Measurements from ENCODE around the gene GFRA3. TPM values are rescaled to one million over a fixed set of nuclear protein-coding genes. Genes with fewer than 3 reads are reported as not detected.

The GFRA3 gene
- total RNA-seq, 1 donor from 2014 or later, result 24.4 TPM

DNA sequence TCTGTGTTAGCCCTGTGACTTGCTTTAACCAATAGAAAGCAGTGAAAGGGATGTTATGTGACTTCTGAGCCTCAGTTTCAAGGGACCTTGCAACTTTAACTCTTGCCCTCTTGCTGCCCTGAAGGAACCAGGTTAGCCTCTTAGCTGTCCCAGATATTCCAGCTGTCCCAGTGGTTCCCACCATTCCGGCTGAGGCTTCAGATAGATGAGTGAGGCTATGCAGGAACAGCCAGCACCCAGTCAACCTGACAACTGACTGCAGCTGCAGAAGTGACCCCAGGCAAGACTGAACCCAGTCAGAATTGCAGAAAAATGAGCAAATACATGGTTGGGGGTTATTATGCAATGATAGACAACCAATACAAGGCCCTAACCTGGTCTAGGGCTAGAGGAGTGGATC, 50.9 kb downstream of the GFRA3 start:
- TF ChIP-seq, protein P1, sequence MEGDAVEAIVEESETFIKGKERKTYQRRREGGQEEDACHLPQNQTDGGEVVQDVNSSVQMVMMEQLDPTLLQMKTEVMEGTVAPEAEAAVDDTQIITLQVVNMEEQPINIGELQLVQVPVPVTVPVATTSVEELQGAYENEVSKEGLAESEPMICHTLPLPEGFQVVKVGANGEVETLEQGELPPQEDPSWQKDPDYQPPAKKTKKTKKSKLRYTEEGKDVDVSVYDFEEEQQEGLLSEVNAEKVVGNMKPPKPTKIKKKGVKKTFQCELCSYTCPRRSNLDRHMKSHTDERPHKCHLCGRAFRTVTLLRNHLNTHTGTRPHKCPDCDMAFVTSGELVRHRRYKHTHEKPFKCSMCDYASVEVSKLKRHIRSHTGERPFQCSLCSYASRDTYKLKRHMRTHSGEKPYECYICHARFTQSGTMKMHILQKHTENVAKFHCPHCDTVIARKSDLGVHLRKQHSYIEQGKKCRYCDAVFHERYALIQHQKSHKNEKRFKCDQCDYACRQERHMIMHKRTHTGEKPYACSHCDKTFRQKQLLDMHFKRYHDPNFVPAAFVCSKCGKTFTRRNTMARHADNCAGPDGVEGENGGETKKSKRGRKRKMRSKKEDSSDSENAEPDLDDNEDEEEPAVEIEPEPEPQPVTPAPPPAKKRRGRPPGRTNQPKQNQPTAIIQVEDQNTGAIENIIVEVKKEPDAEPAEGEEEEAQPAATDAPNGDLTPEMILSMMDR (IDR thresholded peaks at IDR 0.05; ENCODE audit: unreplicated experiment), result no peak
- no peaks in the 10 kb centered on the region for H3K27me3 Mint-ChIP-seq

DNA sequence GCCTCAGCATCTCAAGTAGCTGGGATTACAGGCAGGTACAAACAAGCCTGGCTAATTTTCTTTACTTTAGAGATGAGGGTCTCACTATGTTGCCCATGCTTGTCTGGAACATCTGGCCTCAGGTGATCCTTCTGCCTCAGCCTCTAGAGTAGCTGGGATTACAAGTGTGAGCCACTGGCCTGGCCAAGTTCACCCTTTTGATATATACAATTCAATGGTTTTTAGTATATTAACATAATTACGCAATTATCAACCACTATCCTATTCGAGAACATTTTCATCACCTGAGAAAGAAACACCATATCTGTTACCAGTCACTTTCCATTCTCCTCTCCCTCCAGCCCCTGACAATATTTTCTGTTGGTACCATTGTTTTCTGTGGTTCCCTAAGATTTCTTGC, 57.6 kb downstream of the GFRA3 start:
- TF ChIP-seq, protein P1 (IDR thresholded peaks at IDR 0.05; ENCODE audit: unreplicated experiment), result no peak
- H3K9me3 Mint-ChIP-seq (ENCODE audit: low read depth), result peaks cover 3% of the 10 kb centered on the region
- no peaks in the 10 kb centered on the region for H3K36me3 Mint-ChIP-seq (ENCODE audit: insufficient read depth)
- peaks cover 10% of the 10 kb centered on the region for H3K4me1 Mint-ChIP-seq (ENCODE audit: low read depth)
- no peak overlapping the region for H3K4me3 Mint-ChIP-seq (ENCODE audit: low read depth)
- H3K27ac Mint-ChIP-seq, result no peak overlapping the region
- H3K27me3 Mint-ChIP-seq, result no peaks in the 10 kb centered on the region
- DNase-seq (ENCODE audit: low spot score, unreplicated experiment), result no peak

More for the DNA sequence above, 50.9 kb downstream of the GFRA3 start:
- Mint-ChIP-seq H3K36me3 (ENCODE audit: insufficient read depth) (peaks cover 2% of the 10 kb centered on the region), H3K4me1 (ENCODE audit: low read depth) (peaks cover 11% of the 10 kb centered on the region), H3K27ac (no peak overlapping the region), H3K4me3 (ENCODE audit: low read depth) (no peak overlapping the region), H3K9me3 (ENCODE audit: low read depth) (peaks cover 6% of the 10 kb centered on the region)
- DNase-seq (ENCODE audit: low spot score, unreplicated experiment), result no peak

DNA sequence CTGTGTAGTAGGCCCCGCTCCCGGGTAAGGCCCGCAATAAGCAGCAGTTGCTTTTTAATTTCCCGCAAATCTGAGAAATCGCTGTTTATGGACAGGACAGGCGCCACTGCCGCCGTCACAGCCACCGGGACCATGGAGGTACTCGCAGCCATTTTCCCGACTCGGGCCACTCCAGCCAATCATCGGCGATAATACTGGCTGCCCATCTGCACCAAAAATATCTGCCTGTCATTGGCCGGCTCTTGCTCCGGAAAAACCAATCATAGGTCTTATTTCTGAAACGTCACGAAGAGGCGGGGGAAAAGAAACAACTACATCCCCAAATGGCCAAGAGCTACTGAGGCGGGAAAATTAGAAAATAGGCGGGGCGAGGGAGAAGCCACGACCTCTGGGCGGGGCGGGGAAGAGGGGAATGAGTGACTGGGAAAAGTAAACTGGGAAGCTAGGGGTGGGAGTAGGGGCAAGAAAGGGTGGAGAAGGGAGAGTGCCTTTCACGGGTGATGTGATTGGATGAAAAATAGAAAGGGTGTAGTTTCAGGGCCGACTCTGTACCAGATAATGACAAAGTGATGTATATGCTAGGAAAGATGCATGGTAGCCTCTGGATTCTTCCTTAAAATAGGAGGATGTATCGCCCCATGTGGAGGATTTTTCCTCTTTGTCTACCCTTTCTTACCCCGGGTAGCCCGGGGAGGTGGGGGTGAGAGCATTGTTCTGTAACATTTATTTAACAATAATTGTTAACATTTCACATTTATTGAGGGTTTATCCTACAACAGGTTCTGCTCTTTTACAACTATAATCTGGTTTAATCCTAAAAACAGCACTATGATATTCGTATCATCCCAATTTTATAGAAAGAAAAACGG, 61.0 kb downstream of the GFRA3 start, which contains the start of gene CDC23:
TSS of gene CDC23 (minus strand) at position 163 of the 869 bp plus-strand sequence. CDS start at position 152, 11 bp downstream.
- DNase-seq (ENCODE audit: low spot score, unreplicated experiment), result peak; percentile 80
- H3K4me3 Mint-ChIP-seq (ENCODE audit: low read depth), result peak within 1 kb of the TSS; percentile 100
- H3K4me1 Mint-ChIP-seq (ENCODE audit: low read depth), result peaks cover 11% of the 10 kb centered on the region
- H3K36me3 Mint-ChIP-seq (ENCODE audit: insufficient read depth), result peaks cover 1% of the 10 kb centered on the region
- H3K27me3 Mint-ChIP-seq, result no peaks in the 10 kb centered on the region
- TF ChIP-seq, protein P1 (IDR thresholded peaks at IDR 0.05; ENCODE audit: unreplicated experiment), result no peak
- H3K9me3 Mint-ChIP-seq (ENCODE audit: low read depth), result no peaks in the 10 kb centered on the region
- peak within 1 kb of the TSS; percentile 98 for H3K27ac Mint-ChIP-seq

DNA sequence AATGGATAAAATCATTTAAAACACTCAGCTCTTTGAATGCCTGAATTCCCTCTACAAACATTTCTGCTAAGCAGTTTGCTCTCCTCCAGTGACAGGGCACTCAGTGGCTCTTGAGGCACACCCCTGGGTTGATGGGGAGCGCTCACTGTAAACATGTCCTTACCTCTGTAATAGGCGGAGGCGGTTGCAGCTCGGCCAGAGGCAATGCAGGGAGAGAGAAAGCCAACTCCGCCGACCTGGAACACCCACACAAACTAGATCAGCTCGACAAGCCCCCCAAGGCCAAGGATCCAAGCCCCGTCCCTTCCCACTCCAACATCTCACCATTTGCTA, 61.6 kb downstream of the GFRA3 start:
- H3K9me3 Mint-ChIP-seq (ENCODE audit: low read depth), result no peaks in the 10 kb centered on the region

DNA sequence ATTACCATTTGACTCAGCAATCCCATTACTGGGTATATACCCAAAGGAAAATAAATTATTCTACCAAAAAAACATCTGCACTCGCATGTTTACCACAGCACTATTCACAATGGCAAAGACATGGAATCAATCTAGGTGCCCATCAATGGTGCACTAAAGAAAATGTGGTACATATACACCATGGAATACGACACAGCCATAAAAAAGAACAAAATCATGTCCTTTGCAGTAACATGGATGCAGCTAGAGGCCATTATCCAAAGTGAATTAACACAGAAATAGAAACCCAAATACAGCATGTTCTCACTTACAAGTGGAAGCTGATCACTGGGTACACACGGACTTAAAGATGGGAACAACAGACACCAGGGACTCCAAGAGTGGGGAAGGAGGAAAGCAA, 63.4 kb downstream of the GFRA3 start:
- Mint-ChIP-seq H3K27ac (no peak overlapping the region), H3K36me3 (ENCODE audit: insufficient read depth) (peaks cover 1% of the 10 kb centered on the region), H3K27me3 (no peaks in the 10 kb centered on the region), H3K4me1 (ENCODE audit: low read depth) (peaks cover 11% of the 10 kb centered on the region), H3K9me3 (ENCODE audit: low read depth) (no peaks in the 10 kb centered on the region), H3K4me3 (ENCODE audit: low read depth) (peak overlapping the region; percentile 55)
- no peak for DNase-seq (ENCODE audit: low spot score, unreplicated experiment)
- TF ChIP-seq, protein P1 (IDR thresholded peaks at IDR 0.05; ENCODE audit: unreplicated experiment), result no peak

More for the DNA sequence above, 61.6 kb downstream of the GFRA3 start:
- TF ChIP-seq, protein P1 (IDR thresholded peaks at IDR 0.05; ENCODE audit: unreplicated experiment), result no peak
- Mint-ChIP-seq H3K4me1 (ENCODE audit: low read depth) (peaks cover 11% of the 10 kb centered on the region), H3K36me3 (ENCODE audit: insufficient read depth) (peaks cover 1% of the 10 kb centered on the region), H3K27ac (peak overlapping the region; percentile 98), H3K4me3 (ENCODE audit: low read depth) (peak overlapping the region; percentile 100), H3K27me3 (no peaks in the 10 kb centered on the region)
- no peak for DNase-seq (ENCODE audit: low spot score, unreplicated experiment)

Other genes with a start within 250 kb of the GFRA3 start
- gene FAM13B, start 241.5 kb downstream of the GFRA3 start, total RNA-seq, result 59.8 and 62.1 TPM in 2 replicates
- not detected in 2 replicates for gene WNT8A, start 190.6 kb downstream of the GFRA3 start, total RNA-seq
- gene NME5, start 135.2 kb downstream of the GFRA3 start, total RNA-seq, result 9.9 and 11.0 TPM in 2 replicates
- 141 and 151 TPM in 2 replicates for gene BRD8, start 96.0 kb downstream of the GFRA3 start, total RNA-seq
- gene KIF20A, start 95.5 kb downstream of the GFRA3 start, total RNA-seq, result 26.7 and 28.8 TPM in 2 replicates
- gene CDC23, start 61.3 kb downstream of the GFRA3 start, total RNA-seq, result 47.1 and 53.3 TPM in 2 replicates
- gene CDC25C, start 57.2 kb upstream of the GFRA3 start, total RNA-seq, result 10.6 and 11.5 TPM in 2 replicates
- 56.6 TPM in 2 replicates for gene FAM53C, start 63.6 kb upstream of the GFRA3 start, total RNA-seq
- gene KDM3B, start 78.1 kb upstream of the GFRA3 start, total RNA-seq, result 118 and 126 TPM in 2 replicates
- gene REEP2, start 164.4 kb upstream of the GFRA3 start, total RNA-seq, result 20.0 and 22.1 TPM in 2 replicates
- gene EGR1, start 190.9 kb upstream of the GFRA3 start, total RNA-seq, result 49.5 and 56.2 TPM in 2 replicates